ENCODE measurements around the gene ADGRL4. TPM values are rescaled to one million over a fixed set of nuclear protein-coding genes. Genes with fewer than 3 reads are reported as not detected.

The ADGRL4 gene
- total RNA-seq, 1 experiment from 2014 or later, result 0.63 TPM

DNA sequence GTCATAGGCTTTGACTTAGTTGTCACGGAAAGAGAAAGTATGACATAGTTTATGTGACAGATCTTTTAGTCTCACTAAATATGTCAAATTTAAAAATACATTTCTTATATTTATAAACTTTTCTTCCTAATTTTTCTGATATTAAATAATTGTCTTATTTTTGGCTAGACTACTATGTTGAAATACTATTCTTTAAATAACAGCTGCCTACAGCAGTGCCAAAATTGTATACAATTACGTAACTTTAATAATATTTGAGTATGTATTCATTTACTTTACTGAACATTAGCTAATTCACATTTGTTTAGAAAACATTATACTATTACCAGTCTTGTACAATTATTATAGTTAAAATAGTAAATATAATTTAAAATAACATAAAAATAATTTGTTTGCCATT lies 137.4 kb downstream of the ADGRL4 start:
- H3K4me2 ChIP-seq (ENCODE audit: insufficient read depth, insufficient read length, low read length), result no peak overlapping the region
- H3K79me1 ChIP-seq (ENCODE audit: insufficient read depth, low read depth, low read length, poor library complexity, severe bottlenecking), result no peaks in the 10 kb centered on the region
- no peak overlapping the region for H3K4me3 Mint-ChIP-seq
- DNase-seq, result no peak
- no peak overlapping the region for H3T11ph ChIP-seq (ENCODE audit: low read length)
- H3K27me3 ChIP-seq (ENCODE audit: insufficient read depth, low read length), result no peaks in the 10 kb centered on the region
- peaks cover 7 to 15% of the 10 kb centered on the region in 2 experiments for H3K4me1 Mint-ChIP-seq
- no peak overlapping the region for H4K8ac ChIP-seq (replicated peaks; ENCODE audit: insufficient read length, low read depth, low read length)
- TF ChIP-seq, protein P1, sequence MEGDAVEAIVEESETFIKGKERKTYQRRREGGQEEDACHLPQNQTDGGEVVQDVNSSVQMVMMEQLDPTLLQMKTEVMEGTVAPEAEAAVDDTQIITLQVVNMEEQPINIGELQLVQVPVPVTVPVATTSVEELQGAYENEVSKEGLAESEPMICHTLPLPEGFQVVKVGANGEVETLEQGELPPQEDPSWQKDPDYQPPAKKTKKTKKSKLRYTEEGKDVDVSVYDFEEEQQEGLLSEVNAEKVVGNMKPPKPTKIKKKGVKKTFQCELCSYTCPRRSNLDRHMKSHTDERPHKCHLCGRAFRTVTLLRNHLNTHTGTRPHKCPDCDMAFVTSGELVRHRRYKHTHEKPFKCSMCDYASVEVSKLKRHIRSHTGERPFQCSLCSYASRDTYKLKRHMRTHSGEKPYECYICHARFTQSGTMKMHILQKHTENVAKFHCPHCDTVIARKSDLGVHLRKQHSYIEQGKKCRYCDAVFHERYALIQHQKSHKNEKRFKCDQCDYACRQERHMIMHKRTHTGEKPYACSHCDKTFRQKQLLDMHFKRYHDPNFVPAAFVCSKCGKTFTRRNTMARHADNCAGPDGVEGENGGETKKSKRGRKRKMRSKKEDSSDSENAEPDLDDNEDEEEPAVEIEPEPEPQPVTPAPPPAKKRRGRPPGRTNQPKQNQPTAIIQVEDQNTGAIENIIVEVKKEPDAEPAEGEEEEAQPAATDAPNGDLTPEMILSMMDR (conservative IDR thresholded peaks at IDR 0.05), result no peak
- H2BK120ac ChIP-seq (ENCODE audit: low read depth, low read length, poor library complexity, severe bottlenecking), result no peak overlapping the region
- H3K27ac Mint-ChIP-seq, result no peak overlapping the region
- no peaks in the 10 kb centered on the region for H4K20me1 ChIP-seq (ENCODE audit: control insufficient read depth, insufficient read depth, insufficient read length)
- H4K5ac ChIP-seq (ENCODE audit: insufficient read length, low read depth, low read length), result no peak overlapping the region
- no peak overlapping the region for H3K23ac ChIP-seq (ENCODE audit: insufficient read length, low read depth, low read length)
- H3K27me3 Mint-ChIP-seq (ENCODE audit: low read depth), result peaks cover 2% of the 10 kb centered on the region; the same call in 1 of the 2 replicates
- no peak overlapping the region for H3K14ac ChIP-seq (ENCODE audit: insufficient read depth, low read length)
- H3K18ac ChIP-seq (ENCODE audit: insufficient read length, low read depth, low read length), result no peak overlapping the region
- H3K36me3 Mint-ChIP-seq (ENCODE audit: insufficient read depth in 1 of 3, low read depth in 3 of 3), result peaks cover 21 to 42% (median 36%) of the 10 kb centered on the region in 3 experiments
- H3K56ac ChIP-seq (ENCODE audit: insufficient read length, low read depth, low read length), result no peak overlapping the region
- no peaks in the 10 kb centered on the region for H3K23me2 ChIP-seq (ENCODE audit: insufficient read length, low read depth, low read length, poor library complexity, severe bottlenecking)
- H3K79me2 ChIP-seq (ENCODE audit: insufficient read depth, low read length), result no peaks in the 10 kb centered on the region
- WGBS (ENCODE audit: extremely low coverage, insufficient read length, low lambda C conversion rate), result no CpG with 5 or more reads among the region's 2 CpGs
- no peak overlapping the region for H4K91ac ChIP-seq (ENCODE audit: insufficient read length, low read depth, low read length)
- no peaks in the 10 kb centered on the region for H3K9me3 ChIP-seq (ENCODE audit: control insufficient read depth, low read depth, low read length)
- H3K9me3 Mint-ChIP-seq, result peaks cover 35 to 36% of the 10 kb centered on the region in 2 experiments
- H2BK5ac ChIP-seq (ENCODE audit: insufficient read length, low read length), result no peak overlapping the region
- H3K27ac ChIP-seq (ENCODE audit: insufficient read length, low read depth, low read length), result no peak overlapping the region
- H2BK12ac ChIP-seq (ENCODE audit: insufficient read length, low read depth, low read length), result no peak overlapping the region
- H3K4ac ChIP-seq (ENCODE audit: low read depth, low read length), result no peak overlapping the region
- no peaks in the 10 kb centered on the region for H3K4me1 ChIP-seq (ENCODE audit: insufficient read depth, low read length)
- H2AFZ ChIP-seq (ENCODE audit: low read length), result no peak overlapping the region
- no peak overlapping the region for H2BK15ac ChIP-seq (ENCODE audit: low read depth, low read length)
- no peak overlapping the region for H2BK20ac ChIP-seq (ENCODE audit: low read depth, low read length, poor library complexity, severe bottlenecking)
- no peak overlapping the region for H3K9ac ChIP-seq (ENCODE audit: extremely low read depth, insufficient read length, low read length)
- H2AK5ac ChIP-seq (ENCODE audit: insufficient read length, low read length), result no peak overlapping the region
